Peyer's patch (tissue), 4 donors: Measurements from ENCODE around the gene IGF2R.

Source experiments
- CTCF ChIP-seq, 6 experiments: fragments of 450-650 bp in 4 of 6; fragments of 200-600 bp in 2 of 6; sonication (generic) in 1 of 6; IDR thresholded peaks; one replicate each; pipeline ENCODE4 v1.5.1; 2017 to 2019; ENCODE audit warnings: antibody characterized with exemption in 6 of 6, mild to moderate bottlenecking in 3 of 6, moderate library complexity in 1 of 6
- POLR2A ChIP-seq, 2 donors: fragments of 450-650 bp; IDR thresholded peaks; one replicate each; pipeline ENCODE4 v1.5.1; 2017; ENCODE audit warnings: antibody characterized with exemption in 2 of 2, mild to moderate bottlenecking in 2 of 2, moderate library complexity in 2 of 2

- no peak for TF ChIP-seq CTCF (IDR thresholded peaks at IDR 0.05)
- no peak for TF ChIP-seq POLR2A (IDR thresholded peaks at IDR 0.05)
Measured at GRCh38 chr6:159963111-159963510, 5.8 kb upstream of the IGF2R start.
